Left cardiac atrium (tissue), 4 donors: ENCODE data around the gene PAX3. TPM values are rescaled to one million over a fixed set of nuclear protein-coding genes. Genes with fewer than 3 reads are reported as not detected.

ENCODE experiments used
- ATAC-seq, 2 donors: fragments of 200-7000 bp; cut with Tn5 transposase; one replicate each; pipeline ENCODE4 v1.9.1; 2020; ENCODE audit warnings: mild to moderate bottlenecking in 2 of 2, moderate library complexity in 2 of 2
- DNase-seq: peaks from one replicate; pipeline ENCODE4 v3.0.0-alpha.2; 2020
- intact Hi-C, 2 donors: fragments of 100-400 bp; cut with DNase I; formaldehyde crosslinking; loops; one replicate each; pipeline versions ENCODE4 v1.14.1 to v1.15.1; 2022 to 2023
- total RNA-seq, 2 donors: library from RNA; stranded (reverse); fragmentation: NEBNext Ultra II Directional; extraction: Animal tissue kit (Norgen Biotek cat#: 25700); gene quantifications; one replicate each; pipeline ENCODE4 v1.2.1, GENCODE V29; 2021
- donor health status: DM: no; HTN: yes; CAD: no.
- donor health status: DM: no; HTN: yes; CAD: no; lungs with severe emphysema.
- donor health status: DM: yes; HTN: yes; CAD: no.
- donor health status: Dilated cardiomyopathy.

PAX3 gene
- total RNA-seq, 2 donors from 2014 or later: 0.84 TPM; not detected in 1

- intact Hi-C loops: no loop called here
- ATAC-seq: no peak
- no peak for DNase-seq
These were observed 10.1 kb downstream of the PAX3 start for GRCh38 chr2:222288590-222289277.

GRCh38 chr2:222287862-222288479, 10.8 kb downstream of the PAX3 start:
- no peak for ATAC-seq
- no peak for DNase-seq
- intact Hi-C loops: no loop called here

GRCh38 chr2:222284466-222284865, 14.3 kb downstream of the PAX3 start:
- no peak for ATAC-seq
- DNase-seq: no peak
- intact Hi-C loops: no loop called here

GRCh38 chr2:222283634-222284033, 15.2 kb downstream of the PAX3 start:
- no peak for DNase-seq
- intact Hi-C loops: no loop called here
- ATAC-seq: no peak

- no peak for DNase-seq
- intact Hi-C loops: no loop called here
- ATAC-seq: no peak
These were observed 17.3 kb downstream of the PAX3 start for GRCh38 chr2:222281506-222281905.

- DNase-seq: no peak
- ATAC-seq: no peak
- intact Hi-C loops: no loop called here
These were observed 18.0 kb downstream of the PAX3 start for GRCh38 chr2:222280795-222281194.

- DNase-seq: no peak
- no peak for ATAC-seq
- intact Hi-C loops: no loop called here
These were observed 26.3 kb downstream of the PAX3 start for GRCh38 chr2:222272446-222273015.

- intact Hi-C loops: no loop called here
- DNase-seq (no peak), ATAC-seq (no peak)
These were observed 26.9 kb downstream of the PAX3 start for GRCh38 chr2:222271854-222272253.

GRCh38 chr2:222270396-222270795, 28.4 kb downstream of the PAX3 start:
- DNase-seq (no peak), ATAC-seq (no peak)
- intact Hi-C loops: no loop called here

- intact Hi-C loops: no loop called here
- ATAC-seq: no peak
These were observed 29.7 kb downstream of the PAX3 start for GRCh38 chr2:222269132-222269531.

GRCh38 chr2:222268311-222268990, 30.3 kb downstream of the PAX3 start:
- ATAC-seq (no peak), DNase-seq (no peak)
- intact Hi-C loops: no loop called here

More at GRCh38 chr2:222269132-222269531, 29.7 kb downstream of the PAX3 start:
- DNase-seq: no peak

- intact Hi-C loops: no loop called here
- ATAC-seq (no peak), DNase-seq (no peak)
These were observed 33.9 kb downstream of the PAX3 start for GRCh38 chr2:222264791-222265320.

GRCh38 chr2:222261504-222261903, 37.3 kb downstream of the PAX3 start:
- ATAC-seq: no peak
- intact Hi-C loops: no loop called here

GRCh38 chr2:222257645-222258044, 41.2 kb downstream of the PAX3 start:
- no peak for ATAC-seq
- intact Hi-C loops: no loop called here
- DNase-seq: no peak

More at GRCh38 chr2:222261504-222261903, 37.3 kb downstream of the PAX3 start:
- DNase-seq: no peak

- DNase-seq: no peak
- intact Hi-C loops: no loop called here
- no peak for ATAC-seq
These were observed 42.5 kb downstream of the PAX3 start for GRCh38 chr2:222256250-222256649.

GRCh38 chr2:222255090-222255489, 43.7 kb downstream of the PAX3 start:
- ATAC-seq: no peak
- DNase-seq: no peak
- intact Hi-C loops: no loop called here

- intact Hi-C loops: no loop called here
- no peak for ATAC-seq
- DNase-seq: no peak
These were observed 48.5 kb downstream of the PAX3 start for GRCh38 chr2:222250313-222250712.

GRCh38 chr2:222249444-222249843, 49.4 kb downstream of the PAX3 start:
- intact Hi-C loops: no loop called here
- DNase-seq: no peak
- ATAC-seq: no peak

- DNase-seq (no peak), ATAC-seq (no peak)
- intact Hi-C loops: no loop called here
These were observed 50.0 kb downstream of the PAX3 start for GRCh38 chr2:222248818-222249217.

GRCh38 chr2:222248256-222248655, 50.5 kb downstream of the PAX3 start:
- DNase-seq: no peak
- intact Hi-C loops: no loop called here
- no peak for ATAC-seq
